Measurements from ENCODE around the gene CPE.

GRCh38 chr4:165369522-165369921, 9.3 kb upstream of the CPE start:
- TF ChIP-seq CTCF (IDR thresholded peaks at IDR 0.05; ENCODE audit: low read depth, low read length, poor library complexity, severe bottlenecking) (no peak), EZH2phosphoT487 (IDR thresholded peaks at IDR 0.05; ENCODE audit: borderline replicate concordance, low read length) (no peak)
